ENCODE results near the gene TBCK. TPM values are rescaled to one million over a fixed set of nuclear protein-coding genes. Genes with fewer than 3 reads are reported as not detected.

TBCK gene
- total RNA-seq, 1 experiment from 2014 or later = 28.6 TPM

GRCh38 chr4:105991726-105992125 is 324.3 kb downstream of the TBCK start:
- DNase-seq (ENCODE audit: low spot score) = no peak
- ATAC-seq = peak; percentile 77
- Mint-ChIP-seq H3K4me1 (peaks cover 9% of the 10 kb centered on the region), H3K9me3 (peaks cover 13% of the 10 kb centered on the region), H3K36me3 (peaks cover 4% of the 10 kb centered on the region; the same call in 1 of the 2 replicates), H3K27ac (no peak overlapping the region), H3K4me3 (no peak overlapping the region), H3K27me3 (ENCODE audit: low read depth) (no peaks in the 10 kb centered on the region)
- ChIA-PET POLR2A (no interaction called here), CTCF (no interaction called here)
- TF ChIP-seq EMX1 (CRISPR knock-in tag; IDR thresholded peaks at IDR 0.05) (no peak), NFYB (CRISPR knock-in tag; conservative IDR thresholded peaks at IDR 0.05; ENCODE audit: low read depth) (no peak), USF2 (CRISPR knock-in tag; IDR thresholded peaks at IDR 0.05) (no peak), SMAD3 (CRISPR knock-in tag; IDR thresholded peaks at IDR 0.05; ENCODE audit: borderline replicate concordance) (no peak), ZNF396 (CRISPR knock-in tag; IDR thresholded peaks at IDR 0.05; ENCODE audit: borderline replicate concordance) (no peak), TP53 (CRISPR knock-in tag; IDR thresholded peaks at IDR 0.05) (no peak), E2F4 (CRISPR knock-in tag; IDR thresholded peaks at IDR 0.05; ENCODE audit: borderline replicate concordance, low read depth) (no peak), NR3C1 (CRISPR knock-in tag; conservative IDR thresholded peaks at IDR 0.05; ENCODE audit: low read depth) (no peak), CTCF (IDR thresholded peaks at IDR 0.05) (no peak), PREB (CRISPR knock-in tag; IDR thresholded peaks at IDR 0.05; ENCODE audit: borderline replicate concordance) (no peak), ZBTB21 (CRISPR knock-in tag; IDR thresholded peaks at IDR 0.05; ENCODE audit: borderline replicate concordance) (no peak), IRF2 (CRISPR knock-in tag; IDR thresholded peaks at IDR 0.05; ENCODE audit: borderline replicate concordance, low read depth) (no peak), ZNF121 (CRISPR knock-in tag; IDR thresholded peaks at IDR 0.05) (no peak), ZNF532 (CRISPR knock-in tag; IDR thresholded peaks at IDR 0.05; ENCODE audit: borderline replicate concordance) (no peak), RORB (CRISPR knock-in tag; IDR thresholded peaks at IDR 0.05) (no peak), NR1H2 (CRISPR knock-in tag; IDR thresholded peaks at IDR 0.05) (no peak), USF1 (CRISPR knock-in tag; IDR thresholded peaks at IDR 0.05) (no peak)

Other genes starting within 250 kb of the TBCK start
- 51.2 to 53.3 TPM (median 52.5 TPM) in 3 replicates for gene AIMP1, start 341 bp upstream of the TBCK start, total RNA-seq (2021)
- gene GIMD1, start 52.6 kb upstream of the TBCK start, total RNA-seq (2021) = not detected in 3 replicates

Measured in WTC11 (cell line).